ENCODE results near the gene TENT5C.

DNA sequence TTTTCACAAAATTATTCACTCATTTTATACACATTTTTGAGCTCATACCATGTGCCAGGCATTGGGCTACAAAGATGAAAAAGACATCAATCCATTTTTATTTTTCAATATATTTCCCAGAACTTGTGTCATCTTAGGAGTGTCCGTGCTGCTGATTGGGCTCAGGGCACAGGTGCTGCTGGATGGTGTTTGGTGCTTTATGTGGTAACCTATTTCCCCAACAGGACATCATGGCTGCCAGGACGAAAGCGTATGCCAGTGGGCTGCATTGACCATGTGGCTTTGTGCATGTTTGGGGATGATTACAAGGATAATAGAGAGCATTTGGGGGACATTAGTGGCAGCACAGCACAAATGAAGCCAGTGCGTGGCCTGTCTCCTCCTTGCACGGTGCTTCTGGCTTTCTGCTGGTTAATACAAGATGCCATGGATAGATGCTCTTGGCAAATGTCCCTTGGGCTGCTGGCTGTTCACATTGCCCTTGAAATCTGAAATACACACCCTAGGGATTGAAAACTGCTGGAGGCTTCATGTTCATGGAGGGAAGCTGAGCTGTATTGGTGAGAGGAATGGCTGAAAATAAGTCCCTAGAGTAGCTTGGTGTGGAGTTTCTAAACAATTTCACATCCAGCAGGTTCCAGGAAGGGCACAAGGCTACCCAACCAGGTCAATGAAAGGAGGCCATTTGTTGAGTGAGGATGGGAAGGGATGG, 52.3 kb downstream of the TENT5C start:
- TF ChIP-seq CTCF (CRISPR knock-in tag; IDR thresholded peaks at IDR 0.05) (no peak), ZBTB44 (CRISPR knock-in tag; IDR thresholded peaks at IDR 0.05) (no peak), MXD3 (CRISPR knock-in tag; IDR thresholded peaks at IDR 0.05) (no peak), RAD21 (CRISPR knock-in tag; IDR thresholded peaks at IDR 0.05) (no peak), U2AF2 (IDR thresholded peaks at IDR 0.05; ENCODE audit: low read depth, low read length) (no peak), SRSF4 (IDR thresholded peaks at IDR 0.05; ENCODE audit: low read depth, low read length, poor library complexity, severe bottlenecking) (no peak), ZBTB7A (CRISPR knock-in tag; IDR thresholded peaks at IDR 0.05) (no peak), SMC3 (IDR thresholded peaks at IDR 0.05; ENCODE audit: low read length) (no peak), ZNF598 (CRISPR knock-in tag; IDR thresholded peaks at IDR 0.05; ENCODE audit: borderline replicate concordance) (no peak)

Measured in HepG2 (cell line).